Activated CD8-positive, alpha-beta memory T cell treated with anti-CD3 and anti-CD28 coated beads, Interleukin-2, amount 50 U/mL, for 4 hours (primary cell): ENCODE data around the gene BPNT1.
A peak's percentile ranks its signal among the peaks of the same experiment; 100 is the strongest.
"Not testable (repeated sequence)": the region's sequence is repeated elsewhere in the genome, so short reads cannot be mapped to it uniquely, and the experiment has no call there.

ENCODE experiments used
- DNase-seq: peaks from one replicate; pipeline ENCODE4 v3.0.0-alpha.2; 2020

BPNT1 gene

DNA sequence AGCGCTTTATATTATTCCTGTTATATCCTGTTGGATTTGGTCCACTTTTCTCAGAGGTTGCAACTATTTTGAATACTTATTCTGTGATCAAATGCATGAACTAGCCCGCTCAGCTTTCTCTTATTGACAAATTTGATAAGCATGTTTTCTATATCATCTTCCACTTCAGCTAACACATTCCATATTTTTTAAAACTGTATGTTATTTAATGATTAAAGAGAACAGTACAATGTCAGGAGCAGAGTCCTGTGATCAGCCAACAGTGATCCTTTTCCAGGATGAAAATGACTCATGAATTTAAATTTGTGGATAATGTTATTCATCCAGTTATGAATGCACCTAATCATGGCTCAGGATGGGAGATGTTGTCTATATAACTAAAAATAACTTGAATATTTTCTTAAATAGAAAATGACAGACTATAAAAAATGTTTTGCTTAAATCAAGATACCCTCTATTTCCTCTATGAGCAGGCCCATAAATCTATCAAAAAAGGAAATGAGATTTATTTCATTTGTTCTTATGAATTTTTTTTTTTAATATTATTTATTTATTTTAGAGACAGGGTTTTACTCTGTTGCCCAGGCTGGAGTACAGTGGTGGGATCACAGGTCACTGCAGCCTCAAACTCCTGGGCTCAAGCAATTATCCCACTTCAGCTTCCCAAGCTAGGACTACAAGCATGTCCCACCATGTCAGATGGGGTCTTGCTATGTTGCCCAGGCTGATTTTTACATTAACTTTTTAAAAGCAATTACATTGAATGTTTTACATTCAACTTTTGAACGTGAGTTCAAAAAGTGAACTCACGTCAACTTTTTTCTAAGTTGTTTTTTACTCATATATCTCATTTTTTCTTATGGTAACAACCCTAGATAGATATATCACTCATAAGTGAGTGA, 12.5 kb downstream of the BPNT1 start:
- no peak for DNase-seq

DNA sequence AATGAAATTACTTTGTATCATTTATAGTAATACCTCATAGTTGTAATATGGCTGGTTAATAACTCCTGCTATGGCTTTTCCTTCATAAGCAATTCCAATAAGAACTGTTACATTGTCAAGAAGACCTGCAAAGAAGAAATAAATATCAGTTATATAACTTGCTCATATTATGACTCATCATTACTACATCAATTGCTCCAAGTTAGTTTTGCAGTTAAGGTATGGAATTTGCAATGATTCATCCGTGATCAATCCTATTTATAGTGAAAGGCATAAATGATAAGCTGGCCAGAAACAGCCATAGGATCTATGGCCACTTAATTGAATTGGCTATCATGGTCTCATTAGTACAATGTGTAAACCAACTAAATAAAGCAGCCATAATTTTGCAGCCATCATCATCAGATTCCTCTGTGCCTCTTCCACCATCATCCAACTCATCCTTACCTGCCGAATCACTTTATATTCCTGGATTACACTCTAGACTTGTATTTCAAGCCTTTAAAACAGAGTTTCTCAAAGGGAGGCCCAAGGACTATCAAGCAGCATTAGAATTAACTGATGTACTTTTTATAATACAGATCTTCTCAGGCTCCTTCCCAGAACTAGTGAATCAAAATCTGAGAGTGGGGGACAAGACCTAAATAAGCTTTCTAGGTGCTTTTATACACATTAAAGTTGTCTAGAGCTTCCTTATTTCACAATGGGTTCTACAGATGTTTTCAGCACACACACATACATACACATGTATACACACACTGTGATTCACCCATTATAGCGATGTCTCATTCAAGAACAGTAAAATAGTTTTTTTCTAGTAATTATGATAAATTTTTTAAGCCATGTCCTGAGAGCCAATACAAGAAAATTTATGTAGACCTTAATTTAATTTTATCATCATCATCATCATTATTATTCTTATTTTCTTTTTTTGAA, 22.1 kb downstream of the BPNT1 start:
- no peak for DNase-seq

DNA sequence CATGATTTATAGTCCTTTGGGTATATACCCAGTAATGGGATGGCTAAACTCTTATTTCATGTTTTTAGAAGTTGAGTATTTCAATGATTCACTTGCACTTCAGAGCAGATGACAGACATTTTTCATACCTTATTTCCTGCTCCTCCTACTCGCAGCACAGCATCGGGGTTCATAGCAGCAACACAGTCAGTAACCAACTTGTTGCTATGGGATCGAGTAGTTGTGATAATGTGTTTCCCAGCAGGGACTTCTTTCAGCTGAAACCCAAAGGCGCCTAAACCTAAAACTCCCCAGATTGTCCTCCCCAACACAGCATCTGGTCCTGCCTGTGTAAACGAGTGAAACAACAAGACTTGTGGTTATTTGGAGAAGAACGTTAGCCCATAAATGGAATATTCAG, 27.0 kb downstream of the BPNT1 start:
- DNase-seq, result no peak

DNA sequence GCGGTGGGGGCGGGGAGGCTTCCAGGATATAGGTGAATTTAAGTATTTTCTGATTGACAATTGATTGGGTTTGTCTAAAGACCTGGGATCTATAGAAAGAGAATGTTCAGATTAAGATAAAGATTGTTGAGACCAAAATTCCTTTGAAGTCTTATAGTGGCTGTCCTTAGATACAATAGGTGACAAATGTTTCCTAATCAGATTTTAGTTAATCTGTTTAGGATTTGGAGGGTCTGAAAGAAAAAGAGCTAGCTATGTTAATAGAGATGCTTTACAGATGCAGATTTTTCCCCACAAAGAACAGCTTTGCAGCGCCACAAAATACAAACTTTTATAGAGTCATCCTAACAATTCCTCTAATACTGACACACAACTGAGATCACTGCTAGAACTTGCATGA, 28.7 kb downstream of the BPNT1 start:
- no peak for DNase-seq

GRCh38 chr1:220056374-220056773, 33.2 kb downstream of the BPNT1 start:
- DNase-seq, result no peak

DNA sequence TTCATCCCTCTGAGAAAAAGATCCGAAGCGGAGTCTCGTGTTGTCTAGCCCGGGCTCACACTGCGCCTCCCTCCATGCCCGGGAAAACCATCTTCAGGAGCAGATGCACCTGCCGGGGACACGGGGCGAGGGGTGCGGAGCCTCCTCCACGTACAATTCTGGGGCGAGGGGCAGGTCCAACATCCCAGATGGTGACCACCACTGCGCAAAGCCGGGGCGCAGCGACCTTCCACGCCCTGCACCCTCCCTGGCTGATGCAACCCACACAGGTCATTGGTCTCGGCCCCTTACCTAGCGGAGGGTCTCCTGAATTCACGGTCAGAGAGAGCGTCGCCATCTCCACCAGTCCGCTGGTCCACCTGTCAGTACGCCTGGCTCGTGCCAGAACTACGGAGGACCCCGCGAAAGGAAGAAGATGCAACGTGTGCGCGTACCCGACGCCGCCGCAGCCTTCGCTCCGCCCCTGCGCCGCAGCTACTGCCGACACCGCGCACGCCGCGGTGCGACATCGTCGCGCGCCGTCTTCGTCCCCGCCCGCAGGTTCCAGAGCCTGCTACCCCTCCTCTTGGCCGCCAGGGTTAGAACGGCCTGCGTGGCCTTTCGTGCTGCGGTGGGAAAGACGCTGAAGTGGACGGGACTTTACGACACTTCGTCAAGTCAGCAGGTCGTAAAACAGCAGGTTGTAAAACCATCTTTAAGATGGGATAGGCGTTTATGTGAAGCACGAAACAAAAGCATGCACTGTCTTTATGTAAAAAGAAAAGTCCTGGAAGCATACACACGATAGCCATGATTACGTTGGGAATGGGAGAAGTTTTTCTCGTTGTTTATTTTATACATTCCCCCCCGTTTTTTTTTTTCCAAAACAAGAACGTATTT, 43.3 kb downstream of the BPNT1 start, which contains the start of gene EPRS1:
Gene EPRS1 (minus strand): TSS at position 454 of the 879 bp plus-strand sequence. CDS start 117 bp downstream, at position 337.
- peak; percentile 92 for DNase-seq

GRCh38 chr1:220045356-220046051, 44.1 kb downstream of the BPNT1 start:
- DNase-seq, result no peak

DNA sequence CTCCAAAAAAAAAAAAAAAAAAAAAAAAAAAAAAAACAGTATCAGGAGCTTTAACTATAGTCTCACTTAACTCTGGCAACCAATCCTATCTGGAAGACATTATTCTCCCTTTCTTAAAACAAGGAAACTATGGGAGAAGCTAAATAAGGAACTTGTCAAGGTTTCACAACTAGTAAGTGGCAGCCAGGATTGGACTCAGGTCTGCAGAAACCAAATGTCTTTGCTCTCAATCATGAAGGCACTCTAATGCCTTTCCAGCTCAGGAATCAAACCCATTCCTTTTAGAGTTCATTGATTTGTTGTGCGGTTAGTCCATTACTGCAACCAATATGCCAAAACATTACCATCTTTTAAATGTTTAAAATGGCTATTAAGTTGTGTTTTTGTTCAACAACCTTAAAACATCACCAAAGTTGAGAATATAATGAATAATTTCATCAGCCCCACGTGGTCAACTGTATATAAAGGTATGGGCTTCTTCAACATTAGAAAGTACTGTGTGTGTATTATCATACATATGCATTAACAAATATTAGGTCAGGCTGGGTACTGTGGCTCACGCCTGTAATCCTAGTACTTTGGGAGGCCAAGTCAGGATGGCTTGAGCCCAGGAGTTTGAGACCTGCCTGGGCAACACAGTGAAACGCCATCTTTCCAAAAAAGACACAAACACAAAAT, 44.8 kb downstream of the BPNT1 start:
- DNase-seq, result no peak

DNA sequence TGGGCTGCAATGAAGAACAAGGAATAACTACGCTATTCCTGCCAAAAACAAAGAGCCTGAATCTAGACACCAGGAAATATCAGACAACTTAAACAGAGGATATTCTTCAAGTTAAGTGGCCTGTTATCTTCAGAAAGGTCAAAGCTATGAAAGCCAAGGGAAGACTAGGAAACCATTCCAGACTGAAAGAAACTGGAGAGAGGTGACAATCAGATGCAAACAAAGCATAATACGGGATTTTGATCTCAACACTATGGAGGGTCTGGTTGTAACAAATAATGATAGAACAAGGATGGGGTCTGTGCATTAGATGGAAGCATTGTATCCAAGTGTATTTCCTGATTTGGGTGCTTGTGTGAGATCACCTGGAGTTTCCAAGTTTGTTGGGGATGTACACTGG, 45.9 kb downstream of the BPNT1 start:
- no peak for DNase-seq

DNA sequence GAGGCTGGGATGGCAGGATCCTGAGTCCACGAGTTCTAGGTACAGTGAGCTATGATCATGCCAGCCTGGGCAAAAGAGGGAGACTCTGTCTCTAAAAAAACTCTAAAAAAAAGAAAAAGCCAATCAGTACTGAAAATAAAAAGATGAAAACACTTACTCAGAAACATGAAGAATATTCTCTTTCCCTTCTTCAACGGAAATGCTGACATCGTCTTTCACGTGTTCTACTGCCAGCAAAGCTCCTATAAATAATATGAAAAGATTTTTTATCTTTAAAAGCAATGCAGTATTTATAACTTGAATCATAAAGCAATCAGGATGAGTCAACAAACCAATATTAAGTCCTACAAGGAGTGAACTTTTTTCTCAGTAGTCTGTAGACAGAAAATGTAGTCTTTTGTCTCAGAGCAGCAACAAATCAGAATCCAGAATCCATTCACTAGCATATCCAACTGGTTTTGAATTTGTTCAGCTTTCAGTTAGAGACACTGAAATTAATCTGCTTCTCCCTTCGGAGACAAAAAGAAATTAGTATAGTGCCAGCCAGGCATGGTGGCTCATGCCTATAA, 49.5 kb downstream of the BPNT1 start:
- DNase-seq, result no peak

- no peak for DNase-seq
These were observed 50.9 kb downstream of the BPNT1 start for GRCh38 chr1:220038640-220039039.

- DNase-seq, result not testable (repeated sequence)
These were observed 51.8 kb downstream of the BPNT1 start for GRCh38 chr1:220037810-220038209.

- DNase-seq, result no peak
These were observed 56.7 kb downstream of the BPNT1 start for GRCh38 chr1:220032911-220033310.

- no peak for DNase-seq
These were observed 58.3 kb downstream of the BPNT1 start for GRCh38 chr1:220031287-220031686.

- DNase-seq, result no peak
These were observed 61.2 kb downstream of the BPNT1 start for GRCh38 chr1:220028346-220028895.

- no peak for DNase-seq
These were observed 70.5 kb downstream of the BPNT1 start for GRCh38 chr1:220019071-220019470.

DNA sequence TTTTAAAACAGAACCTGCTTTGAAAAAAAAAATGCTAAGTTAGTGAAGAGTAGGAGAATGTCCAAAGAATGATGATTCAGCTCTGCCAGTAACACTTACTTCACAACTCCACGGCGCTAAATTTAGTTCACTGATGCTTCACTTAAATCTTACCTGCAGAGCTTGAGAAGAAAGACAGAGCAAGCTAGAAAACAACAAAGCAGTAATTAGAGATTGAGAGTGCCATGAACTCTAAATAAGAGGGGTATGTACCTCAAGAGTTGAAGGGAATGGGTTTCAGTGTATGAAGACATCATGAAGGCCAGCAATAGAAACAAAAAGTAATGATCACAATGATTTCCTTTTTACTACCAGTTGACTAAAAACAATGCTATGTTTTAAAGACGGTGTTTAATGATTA, 76.1 kb downstream of the BPNT1 start:
- no peak for DNase-seq

DNA sequence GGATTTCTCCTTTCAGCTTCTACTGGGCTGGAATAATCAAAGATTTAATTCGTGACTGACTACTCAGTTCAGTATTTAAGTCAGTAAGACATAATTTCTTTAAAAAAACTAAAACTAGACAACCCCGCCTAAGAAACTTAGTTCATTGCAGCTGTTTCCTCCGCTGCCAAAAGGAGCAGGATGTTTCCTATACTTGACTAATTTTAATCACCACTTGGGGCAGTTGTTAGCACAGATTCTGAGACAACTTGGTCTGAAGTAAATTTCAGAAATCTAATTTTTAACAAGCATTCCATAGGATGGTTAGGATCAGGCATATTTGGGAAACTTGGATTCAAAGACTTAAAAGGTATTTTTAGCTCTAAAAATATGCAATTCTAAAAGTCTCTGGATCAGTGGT, 77.3 kb downstream of the BPNT1 start:
- DNase-seq, result no peak

GRCh38 chr1:220011620-220012019, 78.0 kb downstream of the BPNT1 start:
- DNase-seq, result no peak
